NCI-H446 treated with DMSO at 0.1 percent for 48 hours (cell line): Measurements from ENCODE around the gene CDK9.
"Not testable (repeated sequence)": the region's sequence is repeated elsewhere in the genome, so short reads cannot be mapped to it uniquely, and the experiment has no call there.

Source experiments
- DNase-seq: peaks from one replicate; lab custom pipeline; 2025; lab: John Stamatoyannopoulos, UW

CDK9 gene

DNA sequence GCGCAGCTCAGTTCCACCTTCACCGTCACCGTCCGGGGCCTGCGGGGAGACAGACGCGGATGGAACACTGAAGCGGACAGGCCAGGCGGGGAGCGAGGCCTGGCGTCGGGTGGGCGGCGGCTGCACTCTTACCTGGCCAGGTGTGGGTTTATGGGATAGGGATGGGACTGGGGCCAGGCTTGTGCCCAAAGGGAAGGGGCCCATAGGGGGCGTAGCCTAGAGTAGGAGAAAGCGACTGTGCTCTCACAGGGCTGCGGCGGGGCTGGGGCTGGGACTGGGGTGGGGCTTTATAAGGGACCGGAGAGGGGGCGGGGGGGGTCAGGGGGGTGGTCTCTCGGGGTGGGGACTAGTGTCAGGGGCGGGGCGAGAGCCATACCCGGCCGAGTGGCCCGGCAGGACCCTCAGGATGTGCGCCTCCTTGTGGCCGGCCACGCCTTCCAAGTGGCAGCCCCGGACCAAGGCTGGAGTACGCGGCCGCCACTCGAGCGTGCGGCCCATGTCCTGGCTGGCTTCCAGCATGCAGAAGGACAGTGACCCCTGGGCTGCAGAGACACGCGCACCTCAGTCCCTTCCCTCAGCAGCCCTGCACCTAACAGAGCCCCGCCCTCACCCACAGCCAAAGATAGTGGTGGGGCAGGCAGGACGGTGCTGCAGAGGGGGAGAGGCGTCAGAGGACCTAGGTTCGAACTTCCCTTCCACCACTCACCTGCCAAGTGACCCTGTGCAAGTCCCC lies 39.7 kb downstream of the CDK9 start:
- no peak for DNase-seq

DNA sequence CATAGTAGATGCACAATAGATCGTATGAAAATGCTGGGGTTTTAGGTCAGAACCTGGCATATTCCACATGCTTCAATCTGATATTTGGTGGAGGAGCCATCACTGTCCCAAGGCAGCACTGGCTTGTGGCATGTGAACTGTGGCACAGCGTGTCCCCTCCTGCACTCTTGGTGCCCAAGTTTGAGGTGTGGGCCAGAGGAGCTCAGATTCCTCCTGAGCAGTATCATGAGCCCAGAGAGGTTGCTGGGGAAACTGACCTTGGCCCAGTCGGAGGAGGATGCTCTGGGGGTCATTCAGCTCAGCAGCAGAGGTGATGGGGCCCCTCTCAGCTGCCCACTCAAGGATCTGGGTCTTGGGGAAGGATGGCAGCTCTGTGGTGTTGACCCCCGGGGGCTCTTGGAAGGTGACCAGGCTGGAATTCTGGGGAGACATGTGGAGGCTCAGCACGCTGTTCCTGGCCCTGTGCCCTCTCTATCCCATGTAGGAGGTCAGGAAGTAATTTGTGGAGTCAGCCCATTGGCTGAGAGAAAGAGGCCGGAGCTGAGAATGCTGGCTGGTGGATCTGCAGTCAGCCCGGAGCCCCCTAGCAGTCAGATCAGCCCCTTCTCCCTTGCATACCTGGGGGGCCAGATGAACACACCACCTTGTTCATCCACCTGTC lies 40.5 kb downstream of the CDK9 start:
- no peak for DNase-seq

DNA sequence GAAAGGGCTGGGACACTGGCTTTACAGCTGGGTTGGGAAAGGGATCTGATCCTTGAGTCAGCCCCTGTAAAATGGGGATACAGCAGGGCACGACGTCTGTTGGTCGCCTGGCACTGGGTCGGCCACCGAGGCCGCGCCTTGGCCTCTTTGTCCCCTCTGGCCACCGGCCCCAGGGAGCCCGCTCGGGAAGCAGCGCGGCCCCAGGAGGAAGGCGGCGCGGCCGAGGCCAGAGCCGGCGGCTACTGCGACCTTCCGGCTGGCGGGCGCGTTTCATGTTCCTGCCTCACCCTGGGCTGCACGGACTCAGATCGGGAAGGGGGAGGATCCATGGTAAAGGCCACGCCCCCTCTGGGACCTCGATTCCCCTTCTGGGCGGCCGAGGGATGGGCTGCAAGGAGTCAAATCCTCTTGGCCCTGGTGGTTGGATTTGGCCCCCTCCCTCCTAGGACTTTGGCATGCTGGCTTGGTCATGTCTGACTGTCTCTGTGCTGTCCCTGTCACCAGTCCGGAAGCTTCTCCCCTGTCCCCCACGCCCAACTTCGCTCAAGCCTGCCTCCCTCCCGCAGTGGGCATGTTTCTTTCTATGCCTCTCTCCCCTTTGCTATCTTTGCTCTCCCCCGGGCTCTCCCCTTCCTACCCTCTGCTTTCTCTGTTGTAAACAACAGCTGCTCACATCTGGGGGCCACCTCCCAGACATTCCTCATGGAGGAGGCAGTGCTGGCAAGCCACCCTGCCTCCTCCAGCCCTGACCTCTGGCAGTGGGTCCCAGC lies 42.6 kb downstream of the CDK9 start:
- DNase-seq = no peak

DNA sequence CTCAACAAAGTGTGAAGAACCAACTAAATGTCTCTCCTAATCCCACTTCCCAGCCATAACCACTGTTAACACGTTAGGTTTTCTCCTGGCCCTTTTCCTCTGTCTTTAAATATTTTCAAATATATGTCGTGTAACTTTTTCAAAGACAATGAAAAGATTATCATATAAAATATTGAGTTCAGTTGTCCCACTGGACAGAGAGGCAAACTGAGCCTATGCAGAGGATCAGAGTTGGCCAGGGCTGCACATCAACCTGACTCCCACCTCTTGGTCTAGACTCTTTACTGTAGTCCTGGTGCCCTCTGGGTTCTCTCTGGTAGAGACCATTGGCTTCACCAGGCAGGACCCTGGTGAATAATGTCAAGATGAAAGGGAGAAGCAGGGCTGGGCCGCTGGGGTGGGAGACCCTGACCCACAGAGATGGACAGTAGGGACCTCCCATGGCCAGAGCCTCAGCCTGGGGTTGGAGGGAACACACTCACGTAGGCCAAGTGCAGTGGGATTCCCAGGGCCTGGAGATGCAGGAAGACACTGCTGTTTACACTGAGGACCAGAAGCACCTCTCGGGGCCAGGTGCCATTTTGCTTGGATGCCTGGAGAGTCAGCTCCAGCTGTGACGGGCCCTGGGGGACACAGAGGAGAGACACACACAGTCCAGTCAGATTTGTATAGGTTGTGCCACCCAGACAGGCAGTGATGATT lies 43.5 kb downstream of the CDK9 start:
- DNase-seq = no peak

DNA sequence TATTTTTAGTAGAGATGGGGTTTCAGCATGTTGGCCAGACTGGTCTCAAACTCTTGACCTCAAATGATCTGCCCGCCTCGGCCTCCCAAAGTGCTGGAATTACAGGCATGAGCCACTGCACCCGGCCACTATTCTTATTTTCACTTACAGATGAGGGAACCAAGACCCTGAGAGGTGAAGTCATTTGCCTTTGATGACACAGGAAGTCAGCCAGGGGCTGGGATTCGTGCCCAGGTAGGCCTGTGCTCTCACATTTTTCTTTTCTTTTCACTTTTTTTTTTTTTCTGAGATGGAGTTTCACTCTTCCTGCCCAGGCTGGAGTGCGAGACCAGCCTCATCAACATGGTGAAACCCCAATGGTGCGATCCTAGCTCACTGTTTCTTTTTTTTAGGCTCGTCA lies 46.4 kb downstream of the CDK9 start:
- no peak for DNase-seq

DNA sequence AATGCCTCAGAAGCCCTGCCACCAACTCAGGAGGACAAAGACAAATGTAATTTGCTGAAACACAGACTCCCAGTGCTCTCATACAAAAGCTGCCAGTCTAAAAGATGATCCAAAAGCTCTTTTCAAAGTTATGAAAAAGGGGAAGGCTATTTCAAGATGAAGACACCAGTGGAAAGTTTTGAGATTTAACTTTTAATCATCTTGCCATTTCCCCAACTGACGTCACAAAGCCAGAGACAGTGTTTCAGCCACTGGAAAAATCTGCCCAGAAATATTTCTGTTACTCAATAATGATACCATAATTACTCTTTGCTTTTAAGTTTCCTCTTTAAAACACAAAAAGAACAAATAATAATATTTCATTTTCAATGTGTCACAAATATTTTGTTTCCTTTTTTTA lies 47.7 kb downstream of the CDK9 start:
- no peak for DNase-seq

DNA sequence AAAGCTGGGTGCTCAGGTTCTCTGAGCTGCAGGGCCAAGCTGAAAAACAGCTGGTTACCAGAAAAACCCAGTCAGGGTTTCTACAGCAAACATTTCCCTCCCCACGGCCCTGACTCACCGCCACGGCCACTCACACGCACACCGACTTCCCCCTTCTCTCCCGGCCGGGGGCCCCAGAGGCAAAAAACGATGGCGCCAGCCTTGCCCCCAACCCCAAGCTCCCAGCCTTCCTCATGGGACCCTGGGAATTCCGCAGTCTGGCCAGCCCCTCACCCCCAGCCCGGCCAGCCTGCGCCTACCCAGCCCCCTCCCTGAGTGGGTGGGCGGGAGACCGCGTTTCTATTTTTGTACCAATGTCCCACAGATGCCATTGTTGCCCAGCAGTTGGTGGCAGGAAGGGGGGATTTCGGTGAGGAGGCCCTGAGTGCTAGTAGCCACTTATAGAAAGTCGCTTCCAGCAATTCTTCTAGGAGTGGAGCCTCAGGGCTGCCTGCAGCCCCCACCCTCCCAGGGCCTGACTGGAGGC lies 50.2 kb downstream of the CDK9 start:
- DNase-seq = no peak

DNA sequence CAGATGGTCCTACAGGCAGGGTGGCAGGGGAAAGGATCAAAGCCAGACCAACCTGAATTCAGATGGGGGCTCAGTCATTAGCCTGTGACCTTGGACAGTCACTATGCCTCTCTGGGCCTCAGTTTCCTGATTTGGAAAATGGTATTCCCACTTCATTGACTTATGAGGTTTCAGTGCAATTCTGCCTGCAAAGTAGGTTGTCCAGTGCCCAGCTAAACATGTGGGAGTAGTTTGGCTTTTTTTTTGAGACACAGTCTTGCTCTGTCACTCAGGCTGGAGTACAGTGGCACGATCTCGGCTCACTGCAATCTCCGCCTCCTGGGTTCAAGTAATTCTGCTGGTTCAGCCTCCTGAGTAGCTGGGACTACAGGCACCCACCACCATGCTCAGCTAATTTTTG lies 50.7 kb downstream of the CDK9 start:
- not testable (repeated sequence) for DNase-seq

DNA sequence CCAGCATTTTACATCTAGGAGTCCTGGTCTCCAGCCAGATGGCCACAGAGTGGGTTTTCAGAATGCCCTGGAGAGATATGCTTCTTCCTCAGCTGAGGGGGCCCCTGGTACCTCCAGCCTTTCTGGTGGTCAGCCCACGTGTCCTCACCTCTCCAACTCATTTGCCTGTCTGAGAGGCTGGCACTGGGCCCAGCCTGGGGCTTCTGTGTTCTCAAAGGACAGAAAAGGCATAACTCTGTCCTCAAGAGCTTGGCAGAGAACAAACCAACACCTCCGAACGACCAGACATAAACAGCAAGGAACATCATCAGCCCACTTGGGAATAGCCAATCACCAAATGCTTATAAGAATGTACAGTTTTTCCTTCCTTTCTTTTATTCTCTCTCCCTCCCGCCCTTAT lies 51.5 kb downstream of the CDK9 start:
- no peak for DNase-seq

DNA sequence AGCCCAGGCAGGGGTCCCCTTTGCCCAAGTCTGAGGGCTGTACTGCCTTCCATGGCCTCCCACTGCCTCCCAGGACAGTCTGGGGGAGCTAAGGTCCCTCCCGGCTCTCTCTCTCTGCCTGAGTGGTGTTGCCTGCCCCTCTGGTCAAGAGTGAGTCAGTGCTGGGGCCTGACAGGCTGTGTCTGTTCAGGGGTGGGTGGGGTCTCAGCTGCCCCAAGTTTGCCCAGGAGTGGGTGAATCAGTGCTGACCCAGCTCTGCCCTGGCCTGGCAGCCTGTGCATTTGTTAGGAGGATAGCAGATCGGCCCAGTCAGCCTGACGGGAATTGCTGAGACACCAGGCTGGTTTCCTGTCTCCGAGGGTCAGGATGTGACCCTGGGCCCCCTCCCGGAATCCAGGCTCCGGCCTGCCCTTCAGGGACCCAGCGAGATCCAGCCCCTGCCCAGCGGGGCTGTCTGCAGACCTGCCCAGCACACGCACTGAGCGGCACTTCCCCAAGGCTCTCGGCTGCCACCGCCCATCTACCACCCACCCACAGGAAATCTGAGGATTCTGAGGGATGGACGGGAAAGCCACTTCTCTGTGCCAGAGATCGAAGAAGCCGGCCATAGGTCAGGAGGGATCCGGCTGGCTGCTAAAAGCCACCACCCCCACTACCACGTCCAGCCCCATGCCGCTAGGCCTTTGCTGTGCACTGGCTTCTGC lies 52.7 kb downstream of the CDK9 start:
- no peak for DNase-seq
